Endodermal cell (in vitro differentiated cells): ENCODE data around the gene IER2. TPM values are rescaled to one million over a fixed set of nuclear protein-coding genes. Genes with fewer than 3 reads are reported as not detected.

Experiments used
- DNase-seq: peaks from one replicate; pipeline ENCODE4 v3.0.0-alpha.2; 2017
- H3K27ac ChIP-seq: 2 replicates; pipeline ENCODE4 v1.5.1; 2013; ENCODE audit warnings: mild to moderate bottlenecking, low read depth, low read length, moderate library complexity
- H3K27me3 ChIP-seq: 2 replicates; pipeline ENCODE4 v1.6.1; 2013; ENCODE audit warnings: mild to moderate bottlenecking, low read length, moderate library complexity; ENCODE audit not compliant: insufficient read depth, control insufficient read depth, poor library complexity, severe bottlenecking
- H3K36me3 ChIP-seq: 2 replicates; pipeline ENCODE4 v1.7.0; 2013; ENCODE audit warnings: mild to moderate bottlenecking, low read length, moderate library complexity; ENCODE audit not compliant: control insufficient read depth, insufficient read depth
- H3K4me1 ChIP-seq: one replicate; pipeline ENCODE4 v1.7.0; 2013; ENCODE audit warnings: low read length; ENCODE audit not compliant: control insufficient read depth, insufficient read depth
- H3K4me3 ChIP-seq: 2 replicates; pipeline ENCODE4 v1.5.1; 2013; ENCODE audit warnings: mild to moderate bottlenecking, low read length, moderate library complexity
- H3K9ac ChIP-seq: 2 replicates; pipeline ENCODE4 v1.6.1; 2013; ENCODE audit warnings: mild to moderate bottlenecking, low read length, moderate library complexity; ENCODE audit not compliant: poor library complexity, severe bottlenecking; ENCODE audit errors: extremely low read depth
- H3K9me3 ChIP-seq: 2 replicates; pipeline ENCODE4 v1.6.1; 2013; ENCODE audit warnings: mild to moderate bottlenecking, low read length, moderate library complexity; ENCODE audit not compliant: control insufficient read depth
- H3K27ac Mint-ChIP-seq: 2 replicates; pipeline ENCODE4 v1.8.0; 2020; ENCODE audit warnings: mixed read lengths
- H3K27me3 Mint-ChIP-seq: 2 replicates; pipeline ENCODE4 v1.8.0; 2021; ENCODE audit warnings: mild to moderate bottlenecking, mixed read lengths; ENCODE audit not compliant: insufficient read depth
- H3K36me3 Mint-ChIP-seq: 2 replicates; pipeline ENCODE4 v1.8.0; 2020; ENCODE audit warnings: low read depth, mixed read lengths
- H3K4me1 Mint-ChIP-seq: 2 replicates; pipeline ENCODE4 v1.8.0; 2020; ENCODE audit warnings: mixed read lengths
- H3K4me3 Mint-ChIP-seq: 2 replicates; pipeline ENCODE4 v1.8.0; 2020; ENCODE audit warnings: mild to moderate bottlenecking, moderate library complexity, mixed read lengths
- H3K9me3 Mint-ChIP-seq: 2 replicates; pipeline ENCODE4 v1.8.0; 2020; ENCODE audit warnings: mild to moderate bottlenecking, mixed read lengths
- CTCF ChIP-seq: fragments of 200-600 bp; sonication (generic); conservative IDR thresholded peaks from 2 replicates; pipeline ENCODE4 v1.5.0; 2021; ENCODE audit warnings: antibody characterized with exemption, mild to moderate bottlenecking
- WGBS, 2 experiments: methylation state at CpG; one replicate each; pipeline versions ENCODE4 v1.1.5 to v1.1.7; 2013; ENCODE audit warnings: missing lambda C conversion rate in 2 of 2, mixed read lengths in 1 of 2; ENCODE audit not compliant: insufficient coverage in 1 of 2, insufficient read length in 1 of 2; 5-methylcytosine and 5-hydroxymethylcytosine counted together
- long read RNA-seq, 4 experiments: library from polyadenylated mRNA in 2 of 4; library from RNA in 1 of 4; library from capped mRNA in 1 of 4; stranded (forward) in 3 of 4; unstranded in 1 of 4; transcript quantifications; one replicate each; pipeline ENCODE4 v2.0.0, GENCODE V29; 2020 to 2021; ENCODE audit warnings: inconsistent platforms in 1 of 4
- polyA plus RNA-seq, 2 experiments: library from polyadenylated mRNA; stranded (reverse); fragments of 50-300 nt; gene quantifications; one replicate each; pipeline ENCODE4 v1.2.3, GENCODE V29; 2013
- total RNA-seq, 2 donors: library from RNA; stranded (reverse); fragmentation: NEBNext Ultra II Directional in 1 of 2; extraction: Animal tissue kit (Norgen Biotek cat#: 25700) in 1 of 2; gene quantifications; 2 replicates in 1 of 2; 3 replicates in 1 of 2; pipeline ENCODE4 v1.2.1, GENCODE V29; 2021

IER2 gene, protein sequence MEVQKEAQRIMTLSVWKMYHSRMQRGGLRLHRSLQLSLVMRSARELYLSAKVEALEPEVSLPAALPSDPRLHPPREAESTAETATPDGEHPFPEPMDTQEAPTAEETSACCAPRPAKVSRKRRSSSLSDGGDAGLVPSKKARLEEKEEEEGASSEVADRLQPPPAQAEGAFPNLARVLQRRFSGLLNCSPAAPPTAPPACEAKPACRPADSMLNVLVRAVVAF
- 10 to 100 TPM; 55.3 to 66.6 TPM for total RNA-seq
- 51.9 TPM for polyA plus RNA-seq (2013, experiment 1 of 2)
- 52.6 TPM for polyA plus RNA-seq (2013, experiment 2 of 2)
- long read RNA-seq, experiment 1, transcript IER2-203 (1 exons, 2,934 nt) = major isoform, 44 of 45 reads
- long read RNA-seq, experiment 1, partial matches to known transcripts = 0 of 45 reads
- long read RNA-seq, experiment 1, other reads (novel, unspliced or antisense) = 0 of 45 reads
- long read RNA-seq, experiment 2, transcript IER2-203 (1 exons, 2,934 nt) = major isoform, 171 of 175 reads
- long read RNA-seq, experiment 2, partial matches to known transcripts = 0 of 175 reads
- long read RNA-seq, experiment 2, other reads (novel, unspliced or antisense) = 0 of 175 reads
- long read RNA-seq, experiment 3, transcript IER2-203 (1 exons, 2,934 nt) = major isoform, 744 of 751 reads
- long read RNA-seq, experiment 3, transcript IER2-202 (2 exons, 1,291 nt) = minor isoform, 5 of 751 reads
- long read RNA-seq, experiment 3, partial matches to known transcripts = 0 of 751 reads
- long read RNA-seq, experiment 3, other reads (novel, unspliced or antisense) = 2 of 751 reads
- long read RNA-seq, experiment 4, transcript IER2-203 (1 exons, 2,934 nt) = major isoform, 7 of 7 reads
- long read RNA-seq, experiment 4, partial matches to known transcripts = 0 of 7 reads
- long read RNA-seq, experiment 4, other reads (novel, unspliced or antisense) = 0 of 7 reads

DNA sequence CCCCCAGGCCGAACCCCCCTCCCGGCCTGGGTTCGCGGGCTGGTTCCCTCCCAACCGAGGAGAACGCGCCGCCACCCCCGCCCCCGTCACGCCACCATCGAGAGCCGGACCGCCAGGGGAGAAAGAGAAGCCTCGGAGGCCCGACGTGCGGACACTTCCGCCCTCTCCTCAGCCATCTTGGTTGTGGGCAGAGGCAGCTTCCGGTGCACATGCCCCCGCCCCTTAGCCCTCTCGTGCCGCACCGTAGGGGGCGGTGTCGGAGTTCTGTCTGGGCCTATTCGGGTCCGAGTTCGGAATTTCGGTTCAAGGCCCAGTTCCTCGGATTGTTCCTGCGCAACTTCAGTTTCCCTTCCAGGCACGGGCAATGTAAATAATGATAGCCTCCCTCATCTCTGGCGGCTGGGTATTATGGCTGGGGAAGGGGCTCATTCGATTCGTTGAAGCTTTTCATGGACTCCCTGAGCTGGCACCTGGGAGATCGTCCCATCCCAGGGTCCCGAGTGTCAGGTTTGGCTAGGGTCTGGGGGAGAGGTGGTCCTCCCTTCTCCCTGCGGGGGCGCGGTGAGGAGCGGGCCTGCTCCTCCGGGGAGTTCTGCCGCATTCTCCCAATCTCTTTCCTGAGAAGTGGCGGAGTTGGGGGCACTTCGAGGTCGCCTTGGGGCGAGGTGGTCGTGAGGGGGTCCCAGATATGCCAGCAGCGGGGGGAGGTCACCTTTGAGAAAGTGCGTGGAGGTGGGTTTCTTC lies at the start of gene IER2, which contains the start of gene STX10:
Gene IER2, plus strand, starts transcription at position 225 of the 744 bp plus-strand sequence. CDS start 2,776 bp downstream, outside the sequence.
Gene STX10, minus strand, starts transcription at position 189 of the 744 bp plus-strand sequence. CDS start 202 bp downstream, outside the sequence.
- H3K9me3 ChIP-seq = no peaks in the 10 kb centered on the region
- Mint-ChIP-seq H3K4me3 (peak within 1 kb of the TSS; percentile 100), H3K27me3 (no peaks in the 10 kb centered on the region), H3K27ac (peak within 1 kb of the TSS; percentile 100), H3K9me3 (no peaks in the 10 kb centered on the region), H3K4me1 (peaks cover 4% of the 10 kb centered on the region), H3K36me3 (peaks cover 13% of the 10 kb centered on the region)
- 0 to 1% methylated on average over 18 to 47 of the region's 51 CpGs for WGBS, 2 experiments
- TF ChIP-seq CTCF = peak; percentile 63
- H3K27me3 ChIP-seq = no peaks in the 10 kb centered on the region
- H3K27ac ChIP-seq = peak within 1 kb of the TSS; percentile 80
- H3K4me3 ChIP-seq = peak within 1 kb of the TSS; percentile 99
- no peaks in the 10 kb centered on the region for H3K36me3 ChIP-seq
- peak; percentile 97 for DNase-seq
- H3K9ac ChIP-seq = peak within 1 kb of the TSS; percentile 98
- H3K4me1 ChIP-seq = no peaks in the 10 kb centered on the region

DNA sequence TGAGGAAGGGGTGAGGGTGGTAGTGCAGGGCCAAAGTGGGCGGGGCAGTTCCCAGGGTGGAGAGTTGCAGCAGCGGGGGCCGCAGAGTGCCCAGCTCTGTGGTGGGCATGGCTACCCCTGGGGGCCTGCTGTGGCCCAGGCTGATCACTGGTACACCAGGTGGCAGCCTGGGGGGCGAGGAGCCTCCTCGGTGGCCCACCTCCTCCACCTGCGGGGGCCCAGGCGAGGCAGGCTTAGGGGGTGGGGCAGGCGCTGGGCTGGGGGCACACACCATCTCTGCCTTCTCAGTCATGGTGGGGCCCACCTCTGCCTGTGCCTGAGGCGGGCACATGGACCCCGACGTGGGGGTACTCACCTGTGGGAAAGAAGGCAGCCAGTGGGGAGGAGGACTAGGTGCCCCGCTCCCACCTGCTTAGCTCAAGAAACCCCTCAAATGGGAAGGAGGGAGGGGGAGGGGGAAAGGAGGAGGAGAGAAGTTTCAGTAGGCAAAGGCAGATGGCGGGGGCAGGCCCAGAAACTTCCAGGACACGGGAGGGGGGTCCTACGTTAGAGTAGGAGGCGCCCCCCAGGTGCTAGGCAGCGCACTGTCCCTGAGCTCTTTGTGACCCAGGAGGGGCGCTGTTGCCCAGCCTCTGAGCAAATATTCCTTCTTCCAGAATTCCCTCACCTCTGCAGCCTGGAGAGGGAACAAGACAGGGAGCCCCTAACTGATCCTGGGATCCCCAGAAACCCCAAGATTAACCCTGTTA lies 49.2 kb upstream of the IER2 start:
- no peak overlapping the region for H3K4me3 ChIP-seq
- no peaks in the 10 kb centered on the region for H3K36me3 ChIP-seq
- Mint-ChIP-seq H3K4me1 (peaks cover 10% of the 10 kb centered on the region), H3K27ac (no peak overlapping the region), H3K36me3 (peaks cover 6% of the 10 kb centered on the region), H3K27me3 (peaks cover 59% of the 10 kb centered on the region), H3K4me3 (peak overlapping the region; percentile 30), H3K9me3 (no peaks in the 10 kb centered on the region)
- no peak overlapping the region for H3K27ac ChIP-seq
- no peaks in the 10 kb centered on the region for H3K4me1 ChIP-seq
- H3K27me3 ChIP-seq = peaks cover 62% of the 10 kb centered on the region
- no peak overlapping the region for H3K9ac ChIP-seq
- TF ChIP-seq CTCF = peak; percentile 66
- H3K9me3 ChIP-seq = no peaks in the 10 kb centered on the region
- 64 to 73% methylated on average over 10 to 18 of the region's 18 CpGs for WGBS, 2 experiments
- no peak for DNase-seq
